Choroid plexus epithelial cell (primary cell): ENCODE results near the gene PNPLA7.
"Not testable (repeated sequence)": the region's sequence is repeated elsewhere in the genome, so short reads cannot be mapped to it uniquely, and the experiment has no call there.

ENCODE experiments used
- DNase-seq: peaks from one replicate; pipeline ENCODE4 v3.0.0-alpha.2; 2010; ENCODE audit warnings: low read depth
- H3K4me3 ChIP-seq: 2 replicates; pipeline ENCODE4 v1.5.1; 2011; ENCODE audit warnings: low read depth, mild to moderate bottlenecking, control low read depth, low read length, moderate library complexity
- TF ChIP-seq, protein P1 (sequence below): conservative IDR thresholded peaks from 2 replicates; pipeline ENCODE4 v1.5.1; 2011; ENCODE audit warnings: low read depth, mild to moderate bottlenecking, control low read depth, inconsistent platforms, low read length, moderate library complexity

Gene PNPLA7

DNA sequence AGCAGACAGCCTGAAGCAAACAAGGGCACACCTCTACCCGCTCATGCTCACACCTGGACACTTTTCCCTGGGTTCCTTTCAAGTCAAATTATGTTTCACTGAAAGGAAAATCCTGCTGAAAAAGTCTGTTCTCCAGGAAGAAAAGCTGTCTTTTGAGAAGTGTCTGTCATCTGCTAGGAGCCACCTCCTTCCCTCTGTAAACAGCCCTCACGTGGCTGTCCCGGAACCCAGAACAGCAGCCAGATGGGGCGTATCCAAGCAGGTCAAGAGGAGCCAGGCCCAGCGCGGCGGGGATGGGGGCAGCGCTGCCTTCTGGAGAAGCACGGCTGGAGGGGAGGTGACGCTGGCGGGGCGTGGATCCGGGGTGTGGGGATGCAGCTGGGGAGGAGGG is at the start of gene PNPLA7:
Gene PNPLA7, minus strand, starts transcription at position 172 of the 391 bp plus-strand sequence. CDS start 205 bp downstream, outside the sequence.
- H3K4me3 ChIP-seq: peak within 1 kb of the TSS; percentile 70
- peak; percentile 85 for DNase-seq
- TF ChIP-seq, protein P1, sequence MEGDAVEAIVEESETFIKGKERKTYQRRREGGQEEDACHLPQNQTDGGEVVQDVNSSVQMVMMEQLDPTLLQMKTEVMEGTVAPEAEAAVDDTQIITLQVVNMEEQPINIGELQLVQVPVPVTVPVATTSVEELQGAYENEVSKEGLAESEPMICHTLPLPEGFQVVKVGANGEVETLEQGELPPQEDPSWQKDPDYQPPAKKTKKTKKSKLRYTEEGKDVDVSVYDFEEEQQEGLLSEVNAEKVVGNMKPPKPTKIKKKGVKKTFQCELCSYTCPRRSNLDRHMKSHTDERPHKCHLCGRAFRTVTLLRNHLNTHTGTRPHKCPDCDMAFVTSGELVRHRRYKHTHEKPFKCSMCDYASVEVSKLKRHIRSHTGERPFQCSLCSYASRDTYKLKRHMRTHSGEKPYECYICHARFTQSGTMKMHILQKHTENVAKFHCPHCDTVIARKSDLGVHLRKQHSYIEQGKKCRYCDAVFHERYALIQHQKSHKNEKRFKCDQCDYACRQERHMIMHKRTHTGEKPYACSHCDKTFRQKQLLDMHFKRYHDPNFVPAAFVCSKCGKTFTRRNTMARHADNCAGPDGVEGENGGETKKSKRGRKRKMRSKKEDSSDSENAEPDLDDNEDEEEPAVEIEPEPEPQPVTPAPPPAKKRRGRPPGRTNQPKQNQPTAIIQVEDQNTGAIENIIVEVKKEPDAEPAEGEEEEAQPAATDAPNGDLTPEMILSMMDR: no peak

DNA sequence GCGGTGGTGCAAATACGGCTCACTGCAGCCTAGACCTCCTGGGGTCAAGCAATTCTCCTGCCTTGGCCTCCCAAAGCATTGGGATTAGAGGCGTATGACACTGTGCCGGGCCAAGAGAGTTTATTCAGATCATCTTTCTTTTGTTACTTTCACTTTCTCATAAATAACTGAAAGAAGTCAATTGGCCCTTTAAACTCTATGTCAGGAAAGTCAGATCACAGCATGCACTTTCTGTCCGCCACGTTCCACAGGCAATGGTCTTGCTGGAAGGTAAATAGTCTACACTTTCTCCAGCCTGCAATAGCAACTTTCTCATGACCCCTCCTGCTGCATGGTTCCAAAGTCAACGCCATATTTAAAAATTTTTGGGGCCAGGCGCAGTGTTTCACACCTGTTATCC is 48.7 kb upstream of the PNPLA7 start:
- TF ChIP-seq, protein P1: no peak
- H3K4me3 ChIP-seq: no peak overlapping the region
- DNase-seq: no peak

DNA sequence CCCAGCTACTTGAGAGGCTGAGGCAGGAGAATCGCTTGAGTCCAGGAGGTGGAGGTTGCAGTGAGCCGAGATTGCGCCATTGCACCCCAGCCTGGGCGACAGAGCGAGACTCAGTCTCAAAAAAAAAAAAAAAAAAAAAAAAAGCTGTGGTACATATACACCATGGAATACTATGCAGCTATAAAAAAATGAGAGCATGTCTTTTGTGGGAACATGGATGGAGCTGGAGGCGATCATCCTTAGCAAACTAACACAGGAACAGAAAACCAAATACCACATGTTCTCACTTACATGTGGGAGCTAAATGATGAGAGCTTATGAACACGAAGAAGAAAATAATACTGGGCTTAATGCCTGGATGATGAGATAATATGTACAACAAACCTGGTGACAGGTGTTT is 46.4 kb upstream of the PNPLA7 start:
- not testable (repeated sequence) for DNase-seq

DNA sequence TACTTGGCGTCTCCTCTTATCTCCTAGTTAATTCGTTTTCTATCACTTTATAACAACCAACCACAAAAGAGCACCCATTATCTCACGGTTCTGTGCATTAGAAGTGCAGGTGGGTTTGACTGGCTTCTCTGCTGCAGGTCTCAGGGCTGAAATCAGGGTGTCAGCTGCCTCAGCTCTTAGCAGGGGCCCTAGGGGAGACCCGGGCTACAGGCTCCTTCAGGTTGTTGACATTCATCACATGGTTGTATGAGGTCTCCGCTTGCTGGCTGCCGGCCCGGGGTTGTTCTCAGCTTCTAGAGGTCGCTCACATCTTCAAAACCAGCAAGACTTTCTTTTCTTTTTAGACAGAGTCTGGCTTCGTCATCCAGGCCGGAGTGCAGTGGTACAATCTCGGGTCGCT is 43.0 kb upstream of the PNPLA7 start:
- H3K4me3 ChIP-seq: no peak overlapping the region
- TF ChIP-seq, protein P1: no peak
- peak; percentile 54 for DNase-seq

More for the DNA sequence above, 46.4 kb upstream of the PNPLA7 start:
- H3K4me3 ChIP-seq: not testable (repeated sequence)

DNA sequence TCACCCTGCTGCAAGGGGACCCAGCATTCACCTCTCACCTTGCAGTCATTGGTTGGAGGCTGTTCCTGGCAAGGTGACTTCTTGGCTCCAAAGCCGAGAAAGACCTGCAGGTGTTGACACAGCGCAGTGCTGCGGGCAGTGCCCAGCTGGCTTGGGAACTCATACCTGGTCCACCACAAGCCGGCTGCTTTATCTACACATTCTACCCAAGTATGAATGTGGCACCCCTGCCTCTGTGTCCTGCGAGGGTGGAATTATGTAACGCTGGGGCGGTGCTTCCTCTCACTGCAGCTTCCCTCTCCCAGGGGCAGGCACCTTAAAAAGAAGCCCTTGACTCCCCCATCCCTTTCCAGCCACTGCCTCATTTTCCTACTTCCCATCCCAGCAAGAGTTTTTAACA is 42.6 kb upstream of the PNPLA7 start:
- no peak overlapping the region for H3K4me3 ChIP-seq
- TF ChIP-seq, protein P1: no peak
- no peak for DNase-seq

DNA sequence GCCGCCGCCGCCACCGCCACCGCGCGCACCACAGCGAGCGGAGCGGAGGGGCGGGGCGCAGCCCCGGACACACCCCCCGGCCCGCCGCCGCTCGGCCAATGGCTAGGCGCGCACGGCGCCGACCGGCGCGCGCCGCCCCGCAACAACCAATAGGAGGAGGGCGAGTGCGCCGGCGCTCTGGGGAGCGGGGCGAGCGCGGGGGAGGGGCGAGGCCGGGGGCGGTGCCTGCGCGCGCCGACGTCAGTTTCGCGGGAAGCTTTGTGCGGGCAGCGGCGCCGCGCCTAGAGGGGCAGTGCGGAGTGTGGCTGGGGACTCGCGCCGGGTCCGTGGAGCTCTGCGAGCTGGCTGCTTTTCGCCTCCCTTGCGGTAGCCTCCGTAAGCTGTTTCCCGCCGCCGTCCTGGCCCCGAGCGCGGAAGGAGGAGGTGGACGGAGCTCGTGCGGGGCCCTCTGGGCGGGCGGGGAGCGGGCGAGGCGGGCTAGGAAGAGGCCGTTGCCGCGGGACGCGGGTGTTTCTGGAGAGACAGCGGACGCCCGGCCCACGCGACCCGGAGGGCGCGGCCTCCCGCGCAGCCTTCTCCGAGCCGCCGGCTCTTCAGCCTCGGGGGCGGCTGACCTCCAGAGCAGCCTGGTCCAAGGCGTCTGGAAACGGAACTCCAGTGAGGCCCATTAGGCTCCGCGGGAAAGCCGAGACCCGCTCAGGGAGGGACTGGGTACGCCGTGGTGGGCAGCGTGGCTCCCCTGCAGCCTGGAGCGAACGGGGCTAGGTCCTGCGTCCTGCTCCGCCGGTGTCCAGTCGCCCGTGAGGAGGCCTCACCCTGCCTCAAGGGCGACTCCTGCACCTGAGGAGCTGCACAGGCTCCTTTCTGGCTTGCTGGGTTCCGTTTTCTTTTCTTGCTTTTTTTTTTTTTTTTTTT is 40.5 kb upstream of the PNPLA7 start, which contains the start of gene ZMYND19:
Gene ZMYND19, minus strand, starts transcription at position 44 of the 915 bp plus-strand sequence. CDS start 249 bp downstream, outside the sequence.
- TF ChIP-seq, protein P1: no peak
- peak; percentile 86 for DNase-seq
- H3K4me3 ChIP-seq: peak within 1 kb of the TSS; percentile 82

DNA sequence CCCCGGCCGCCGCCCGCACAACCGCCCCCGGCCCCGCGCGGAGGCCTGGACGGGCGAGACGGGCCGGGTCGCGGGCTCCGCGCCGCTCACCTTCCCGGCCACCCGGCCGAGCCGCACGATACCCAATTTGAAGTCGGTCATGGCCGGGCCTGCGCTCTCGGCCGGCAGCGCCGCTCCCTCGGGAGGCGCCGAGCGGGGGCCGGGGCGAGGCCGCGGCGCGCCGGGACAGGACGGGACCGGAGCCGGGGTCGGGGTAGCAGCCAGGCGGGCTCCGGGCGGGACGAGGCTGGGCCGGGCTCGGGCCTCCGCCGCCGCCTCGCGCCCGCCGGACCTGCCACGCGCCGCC is 39.9 kb upstream of the PNPLA7 start:
- TF ChIP-seq, protein P1: no peak
- DNase-seq: no peak
- peak overlapping the region; percentile 71 for H3K4me3 ChIP-seq
